H1 (cell line): ENCODE measurements around the gene GADD45B. TPM values are rescaled to one million over a fixed set of nuclear protein-coding genes. Genes with fewer than 3 reads are reported as not detected.

ENCODE experiments used
- CTCF ChIA-PET: fragments of 300-600 bp; sonication (Branson Sonifier 250); formaldehyde crosslinking; loops from one replicate; lab custom pipeline; 2021; ENCODE audit not compliant: partially characterized antibody; lab: Charles Lee
- POLR2A ChIA-PET: fragments of 300-600 bp; sonication (Branson Sonifier 250); formaldehyde crosslinking; loops from one replicate; lab custom pipeline; 2021; ENCODE audit warnings: inconsistent platforms; ENCODE audit not compliant: partially characterized antibody; lab: Charles Lee
- DNase-seq, 2 experiments: peaks; one replicate each; pipeline versions ENCODE4 v3.0.0 to v3.0.0-alpha.2; 2010 to 2022; ENCODE audit warnings: low spot score in 2 of 2, low read depth in 1 of 2, mixed read lengths in 1 of 2
- FAIRE-seq: peaks from 2 replicates; lab custom pipeline; 2011; peaks lifted over from hg19 to GRCh38; lab: Jason Lieb, UNC
- H2AFZ ChIP-seq: 2 replicates; pipeline ENCODE4 v1.8.1; 2012; ENCODE audit warnings: low read length, inconsistent platforms
- H2AK5ac ChIP-seq: 2 replicates; pipeline ENCODE4 v1.6.1; 2013; ENCODE audit warnings: low read depth, low read length
- H2BK120ac ChIP-seq: replicated peaks from 2 replicates; pipeline ENCODE3; 2013; ENCODE audit warnings: low read depth, low read length, inconsistent platforms
- H2BK12ac ChIP-seq: 2 replicates; pipeline ENCODE4 v1.6.1; 2013; ENCODE audit warnings: low read depth, low read length
- H2BK15ac ChIP-seq: 2 replicates; pipeline ENCODE4 v1.6.1; 2013; ENCODE audit warnings: low read length
- H2BK20ac ChIP-seq: 2 replicates; pipeline ENCODE4 v1.6.1; 2013; ENCODE audit warnings: low read length
- H2BK5ac ChIP-seq: 2 replicates; pipeline ENCODE4 v1.6.1; 2013; ENCODE audit warnings: low read depth, low read length
- H3K14ac ChIP-seq: 2 replicates; pipeline ENCODE4 v1.6.1; 2013; ENCODE audit warnings: inconsistent platforms; ENCODE audit not compliant: insufficient read length
- H3K18ac ChIP-seq: 2 replicates; pipeline ENCODE4 v1.6.1; 2013; ENCODE audit warnings: low read length; ENCODE audit errors: extremely low read depth
- H3K23ac ChIP-seq: 2 replicates; pipeline ENCODE4 v1.6.1; 2013; ENCODE audit warnings: inconsistent platforms; ENCODE audit not compliant: insufficient read length
- H3K23me2 ChIP-seq: 2 replicates; pipeline ENCODE4 v1.6.1; 2013; ENCODE audit warnings: low read depth, low read length
- H3K27ac ChIP-seq: 2 replicates; pipeline ENCODE4 v1.6.1; 2011; ENCODE audit warnings: low read depth, low read length, inconsistent platforms
- H3K27me3 ChIP-seq, 4 experiments: replicated peaks in 1 of 4; 1 replicate in 1 of 4; 2 replicates in 3 of 4; pipeline versions ENCODE4 v1.6.1 to v1.8.1; 2011 to 2013; ENCODE audit warnings: low read length in 3 of 4, mild to moderate bottlenecking in 3 of 4, inconsistent platforms in 2 of 4, mixed read lengths in 2 of 4, moderate library complexity in 1 of 4; ENCODE audit not compliant: control insufficient read depth in 3 of 4, insufficient read depth in 3 of 4; ENCODE audit errors: extremely low read depth in 1 of 4
- H3K36me3 ChIP-seq, 4 experiments: 2 replicates each; pipeline versions ENCODE4 v1.6.1 to v1.8.1; 2011 to 2013; ENCODE audit warnings: mild to moderate bottlenecking in 4 of 4, low read length in 3 of 4, moderate library complexity in 2 of 4, control low read depth in 1 of 4, inconsistent platforms in 1 of 4; ENCODE audit not compliant: insufficient read depth in 4 of 4, control insufficient read depth in 2 of 4
- H3K4ac ChIP-seq: replicated peaks from 2 replicates; pipeline ENCODE3; 2013; ENCODE audit warnings: low read length, low read depth, mixed read lengths, inconsistent platforms; ENCODE audit not compliant: insufficient read length
- H3K4me1 ChIP-seq, 4 experiments: replicated peaks in 1 of 4; 1 replicate in 1 of 4; 2 replicates in 3 of 4; pipeline versions ENCODE4 v1.6.1 to v1.8.1; 2011 to 2013; ENCODE audit warnings: low read length in 3 of 4, inconsistent platforms in 2 of 4, mixed read lengths in 1 of 4; ENCODE audit not compliant: insufficient read depth in 4 of 4, control insufficient read depth in 3 of 4
- H3K4me2 ChIP-seq, 2 experiments: 2 replicates each; pipeline versions ENCODE4 v1.6.1 to v1.8.1; 2011 to 2013; ENCODE audit warnings: low read depth in 2 of 2, low read length in 2 of 2, control low read depth in 1 of 2, inconsistent platforms in 1 of 2, mild to moderate bottlenecking in 1 of 2; ENCODE audit not compliant: insufficient read depth in 1 of 2
- H3K4me3 ChIP-seq, 4 experiments: fragments of 200-600, 300-600 bp in 1 of 4; sonication (generic), shearing (Covaris generic), sonication (Bioruptor Twin) in 1 of 4; 2 replicates each; pipeline versions ENCODE4 v1.5.1 to v1.8.1; 2011 to 2016; ENCODE audit warnings: low read length in 4 of 4, low read depth in 3 of 4, control low read depth in 2 of 4, inconsistent platforms in 2 of 4, mild to moderate bottlenecking in 2 of 4, mixed read lengths in 1 of 4, moderate library complexity in 1 of 4; ENCODE audit not compliant: insufficient read depth in 2 of 4; ENCODE audit errors: extremely low read depth in 1 of 4
- H3K56ac ChIP-seq: replicated peaks from 2 replicates; pipeline ENCODE3; 2013; ENCODE audit warnings: low read depth, mild to moderate bottlenecking, mixed read lengths, low read length, inconsistent platforms; ENCODE audit not compliant: insufficient read length
- H3K79me1 ChIP-seq: 2 replicates; pipeline ENCODE4 v1.6.1; 2013; ENCODE audit warnings: low read depth, low read length, control low read depth
- H3K79me2 ChIP-seq, 2 experiments: 2 replicates each; pipeline versions ENCODE4 v1.6.1 to v1.8.1; 2012 to 2013; ENCODE audit warnings: low read length in 2 of 2, mild to moderate bottlenecking in 2 of 2, inconsistent platforms in 1 of 2; ENCODE audit not compliant: insufficient read depth in 2 of 2, control insufficient read depth in 1 of 2
- H3K9ac ChIP-seq, 4 experiments: replicated peaks in 1 of 4; 1 replicate in 1 of 4; 2 replicates in 3 of 4; pipeline versions ENCODE4 v1.6.1 to v1.8.1; 2011 to 2013; ENCODE audit warnings: low read depth in 3 of 4, low read length in 3 of 4, control low read depth in 2 of 4, mild to moderate bottlenecking in 2 of 4, moderate library complexity in 2 of 4, inconsistent platforms in 1 of 4; ENCODE audit errors: extremely low read depth in 1 of 4
- H3K9me3 ChIP-seq, 2 experiments: 2 replicates each; pipeline versions ENCODE4 v1.6.1 to v1.8.1; 2012 to 2013; ENCODE audit warnings: mild to moderate bottlenecking in 2 of 2, moderate library complexity in 2 of 2, control low read depth in 1 of 2, inconsistent platforms in 1 of 2, low read depth in 1 of 2, low read length in 1 of 2, mixed read lengths in 1 of 2; ENCODE audit not compliant: insufficient read depth in 2 of 2
- H4K20me1 ChIP-seq, 2 experiments: replicated peaks in 1 of 2; 2 replicates each; pipeline versions ENCODE3 to v1.8.1; 2011 to 2013; ENCODE audit warnings: inconsistent platforms in 2 of 2, low read length in 2 of 2, mild to moderate bottlenecking in 1 of 2; ENCODE audit not compliant: insufficient read depth in 2 of 2, control insufficient read depth in 1 of 2
- H4K5ac ChIP-seq: 2 replicates; pipeline ENCODE4 v1.6.1; 2013; ENCODE audit warnings: low read length, low read depth, mixed read lengths, inconsistent platforms; ENCODE audit not compliant: insufficient read length
- H4K8ac ChIP-seq: 2 replicates; pipeline ENCODE4 v1.8.0; 2013; ENCODE audit warnings: mild to moderate bottlenecking, moderate library complexity, low read length, inconsistent platforms; ENCODE audit not compliant: insufficient read depth; ENCODE audit errors: extremely low read depth
- H4K91ac ChIP-seq: replicated peaks from 2 replicates; pipeline ENCODE3; 2013; ENCODE audit warnings: low read length, mixed read lengths, inconsistent platforms; ENCODE audit not compliant: insufficient read length
- CBX5 ChIP-seq: fragments of 300-800, 300-1000 bp; sonication (generic); IDR thresholded peaks from 2 replicates; pipeline ENCODE4 v1.7.1; 2016; ENCODE audit warnings: antibody characterized with exemption, low read length, low read depth
- CHD1 ChIP-seq: IDR thresholded peaks from 2 replicates; pipeline ENCODE4 v1.6.1; 2012; ENCODE audit warnings: low read depth, low read length, improper control_type of control experiment
- CHD2 ChIP-seq: IDR thresholded peaks from 2 replicates; pipeline ENCODE4 v1.6.1; 2012; ENCODE audit warnings: low read length, improper control_type of control experiment
- MAFK ChIP-seq: IDR thresholded peaks from 2 replicates; pipeline ENCODE4 v1.6.1; 2012; ENCODE audit warnings: low read depth, mild to moderate bottlenecking, improper control_type of control experiment, low read length
- SP1 ChIP-seq: IDR thresholded peaks from 2 replicates; pipeline ENCODE4 v1.6.1; 2011; ENCODE audit warnings: low read depth, low read length
- SP4 ChIP-seq: IDR thresholded peaks from 2 replicates; pipeline ENCODE4 v1.6.1; 2012; ENCODE audit warnings: low read length, inconsistent platforms
- TBP ChIP-seq: IDR thresholded peaks from 2 replicates; pipeline ENCODE4 v1.6.1; 2011; ENCODE audit warnings: low read depth, low read length, improper control_type of control experiment
- whole genome bisulfite sequencing, 2 experiments: shearing (Covaris generic) in 1 of 2; methylation state at CpG; one replicate each; pipeline versions ENCODE4 v1.1.6 to v1.1.7; 2013 to 2015; ENCODE audit warnings: low lambda C conversion rate in 2 of 2, mixed read lengths in 2 of 2, inconsistent platforms in 1 of 2, low coverage in 1 of 2, missing lambda C conversion rate in 1 of 2; ENCODE audit not compliant: insufficient replicate concordance in 2 of 2, insufficient coverage in 1 of 2, insufficient read length in 1 of 2; ENCODE audit errors: extremely low coverage in 1 of 2, missing lambda C conversion rate in 1 of 2; 5-methylcytosine and 5-hydroxymethylcytosine counted together
- polyA plus RNA-seq, 7 experiments: library from polyadenylated mRNA; depleted of rRNA in 3 of 7; stranded (reverse) in 5 of 7; unstranded in 2 of 7; fragments of >200 nt in 5 of 7; fragments of 200-250 nt in 2 of 7; gene quantifications; 1 replicate in 5 of 7; 2 replicates in 1 of 7; 4 replicates in 1 of 7; pipeline versions ENCODE4 v1.2.1 to v1.2.3, GENCODE V29; 2011 to 2013; ENCODE audit warnings: missing spikeins in 2 of 7, mixed read lengths in 2 of 7
- total RNA-seq: library from RNA; stranded (reverse); fragmentation: NEBNext Ultra II Directional; extraction: Animal tissue kit (Norgen Biotek cat#: 25700); gene quantifications from 2 replicates; pipeline ENCODE4 v1.2.1, GENCODE V29; 2021
- TF ChIP-seq, protein P1 (sequence below), 3 experiments: IDR thresholded peaks; 1 replicate in 2 of 3; 2 replicates in 1 of 3; pipeline versions ENCODE4 v1.5.1 to v1.6.1; 2011; ENCODE audit warnings: low read length in 3 of 3, mild to moderate bottlenecking in 3 of 3, inconsistent platforms in 2 of 3, low read depth in 1 of 3, moderate library complexity in 1 of 3; ENCODE audit not compliant: insufficient read depth in 1 of 3; ENCODE audit errors: control extremely low read depth in 1 of 3
- TF ChIP-seq, protein P2 (sequence below): IDR thresholded peaks from 2 replicates; pipeline ENCODE4 v1.6.1; 2011; ENCODE audit warnings: low read depth, mild to moderate bottlenecking, low read length; ENCODE audit not compliant: insufficient read depth

The GADD45B gene
- total and polyA plus RNA-seq, 2 of the 8 experiments (the other 6 are each of a cell fraction or from before 2014, with no cell fraction given), result 7.4 to 11.4 TPM

DNA sequence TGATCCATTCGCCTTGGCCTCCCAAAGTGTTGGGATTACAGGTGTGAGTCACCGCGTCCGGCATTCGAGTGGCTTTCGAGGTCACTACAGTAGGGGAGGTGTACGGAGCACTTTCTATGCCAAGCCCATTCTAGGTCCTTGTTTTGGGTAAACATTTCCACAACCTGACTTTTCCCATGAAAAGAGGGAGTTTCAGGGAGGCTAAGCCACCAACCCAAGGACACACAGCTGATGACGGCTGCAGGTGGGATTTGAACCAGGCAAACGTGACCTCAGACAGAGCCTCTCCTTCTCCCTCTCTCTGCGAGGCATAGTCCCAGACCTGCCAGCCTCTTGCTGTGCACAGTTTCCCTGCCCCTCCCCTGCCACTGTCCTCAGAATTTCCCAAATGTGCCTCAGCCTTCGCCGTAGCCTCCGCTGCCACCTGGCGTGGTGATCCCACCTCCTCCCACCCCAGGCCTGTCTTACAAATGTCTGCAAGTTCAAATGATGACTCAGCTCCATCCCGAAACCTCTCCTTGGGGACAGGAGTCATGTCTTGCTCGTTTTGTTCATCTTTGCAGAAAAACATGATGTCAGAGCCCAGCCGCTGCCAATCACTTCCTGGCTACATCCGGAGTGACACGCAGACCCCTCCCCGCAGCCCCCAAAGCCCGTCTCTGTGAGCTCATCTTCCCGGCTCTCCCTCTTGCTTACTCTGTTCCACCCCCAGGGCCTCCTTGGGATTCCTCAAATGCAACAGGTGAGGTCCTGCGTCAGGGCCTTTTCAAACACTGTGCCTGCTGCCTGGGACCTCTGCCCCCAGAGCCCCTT lies 6.6 kb upstream of the GADD45B start:
- H2BK5ac ChIP-seq, result peak overlapping the region; percentile 79; the same call in 1 of the 2 replicates
- no peak overlapping the region for H3K18ac ChIP-seq
- no peak overlapping the region for H3K27ac ChIP-seq
- H2AFZ ChIP-seq, result no peak overlapping the region
- no peak overlapping the region for H3K14ac ChIP-seq
- no peaks in the 10 kb centered on the region for H3K9me3 ChIP-seq
- no peaks in the 10 kb centered on the region for H3K23me2 ChIP-seq
- H2BK20ac ChIP-seq, result peak overlapping the region; percentile 6; the same call in 1 of the 2 replicates
- H3K4ac ChIP-seq, result no peak overlapping the region
- H4K91ac ChIP-seq, result no peak overlapping the region
- DNase-seq (no peak), FAIRE-seq (no peak)
- WGBS, 2 experiments, result 71% methylated on average over 22 of the region's 23 CpGs; no CpG with 5 or more reads in 1 of the 2 experiments
- no peak overlapping the region for H3K23ac ChIP-seq
- H2BK120ac ChIP-seq, result no peak overlapping the region
- peak overlapping the region; percentile 91; the same call in 1 of the 2 replicates for H2BK12ac ChIP-seq
- peaks cover 0 to 7% (median 0%) of the 10 kb centered on the region in 4 experiments; a peak in 2 of 7 replicates for H3K4me1 ChIP-seq
- no peak overlapping the region for H3K9ac ChIP-seq
- no peak overlapping the region for H3K56ac ChIP-seq
- H4K8ac ChIP-seq, result peak overlapping the region; percentile 69; the same call in 1 of the 2 replicates
- POLR2A ChIA-PET, result interaction anchor here (1.1 to 1.3 kb wide), 4 partner anchors 8 to 312 kb away, joined by 3 to 4 read pairs (median 3); partner anchors contain the start of gene TIMM13
- no peak overlapping the region for H4K5ac ChIP-seq
- H3K4me2 ChIP-seq, result peak overlapping the region in 1 of 2 experiments; percentile 24; a peak in 1 of 4 replicates
- no peak overlapping the region for H3K4me3 ChIP-seq
- H3K79me1 ChIP-seq, result no peaks in the 10 kb centered on the region
- H3K27me3 ChIP-seq, result no peaks in the 10 kb centered on the region
- H4K20me1 ChIP-seq, result peaks cover 0 to 1% of the 10 kb centered on the region in 2 experiments
- CTCF ChIA-PET, result interaction anchor here (0.6 to 12.9 kb wide), 6 partner anchors 75 to 233 kb away, joined by 3 to 133 read pairs (median 12); no protein-coding TSS in a partner anchor
- H3K36me3 ChIP-seq, result no peaks in the 10 kb centered on the region
- peak overlapping the region; percentile 16; the same call in 1 of the 2 replicates for H2AK5ac ChIP-seq
- H2BK15ac ChIP-seq, result peak overlapping the region; percentile 75
- no peaks in the 10 kb centered on the region for H3K79me2 ChIP-seq
- no peak for TF ChIP-seq CHD1
- TF ChIP-seq, protein P1, sequence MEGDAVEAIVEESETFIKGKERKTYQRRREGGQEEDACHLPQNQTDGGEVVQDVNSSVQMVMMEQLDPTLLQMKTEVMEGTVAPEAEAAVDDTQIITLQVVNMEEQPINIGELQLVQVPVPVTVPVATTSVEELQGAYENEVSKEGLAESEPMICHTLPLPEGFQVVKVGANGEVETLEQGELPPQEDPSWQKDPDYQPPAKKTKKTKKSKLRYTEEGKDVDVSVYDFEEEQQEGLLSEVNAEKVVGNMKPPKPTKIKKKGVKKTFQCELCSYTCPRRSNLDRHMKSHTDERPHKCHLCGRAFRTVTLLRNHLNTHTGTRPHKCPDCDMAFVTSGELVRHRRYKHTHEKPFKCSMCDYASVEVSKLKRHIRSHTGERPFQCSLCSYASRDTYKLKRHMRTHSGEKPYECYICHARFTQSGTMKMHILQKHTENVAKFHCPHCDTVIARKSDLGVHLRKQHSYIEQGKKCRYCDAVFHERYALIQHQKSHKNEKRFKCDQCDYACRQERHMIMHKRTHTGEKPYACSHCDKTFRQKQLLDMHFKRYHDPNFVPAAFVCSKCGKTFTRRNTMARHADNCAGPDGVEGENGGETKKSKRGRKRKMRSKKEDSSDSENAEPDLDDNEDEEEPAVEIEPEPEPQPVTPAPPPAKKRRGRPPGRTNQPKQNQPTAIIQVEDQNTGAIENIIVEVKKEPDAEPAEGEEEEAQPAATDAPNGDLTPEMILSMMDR (IDR thresholded peaks at IDR 0.05; ENCODE audit: control extremely low read depth in 1 of 3, insufficient read depth in 1 of 3, low read depth in 1 of 3, low read length in 3 of 3), result no peak
- TF ChIP-seq, protein P2, sequence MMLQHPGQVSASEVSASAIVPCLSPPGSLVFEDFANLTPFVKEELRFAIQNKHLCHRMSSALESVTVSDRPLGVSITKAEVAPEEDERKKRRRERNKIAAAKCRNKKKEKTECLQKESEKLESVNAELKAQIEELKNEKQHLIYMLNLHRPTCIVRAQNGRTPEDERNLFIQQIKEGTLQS, result no peak
- TF ChIP-seq SP1, result no peak
- no peak for TF ChIP-seq CHD2
- TF ChIP-seq CBX5, result no peak
- peak; percentile 51; the same call in 1 of the 2 replicates for TF ChIP-seq MAFK
- no peak for TF ChIP-seq TBP
- TF ChIP-seq SP4, result no peak
